Posterior cingulate gyrus (tissue), 11 donors: ENCODE results near the gene TEP1.
"Not testable (repeated sequence)": the region's sequence is repeated elsewhere in the genome, so short reads cannot be mapped to it uniquely, and the experiment has no call there.

Experiments used
- DNase-seq, 10 donors: peaks; one replicate each; pipeline versions ENCODE4 v3.0.0 to v3.0.0-alpha.2; 2020 to 2021; ENCODE audit warnings: mixed read lengths in 3 of 10
- intact Hi-C: fragments of 100-400 bp; cut with DNase I; formaldehyde crosslinking; loops from one replicate; pipeline ENCODE4 v1.15.1; 2023

TEP1 gene

GRCh38 chr14:20412876-20413743 is at the start of gene TEP1:
Gene TEP1, minus strand, starts transcription at chr14:20413501. Its CDS starts 5,062 bp downstream, at chr14:20408439.
- peak; percentile 63 to 96 (median 80) for DNase-seq
- intact Hi-C loops: loop anchor here (2.0 to 5.0 kb wide), 3 partner anchors 42 to 196 kb away; partner anchors contain the start of genes APEX1, OSGEP and PARP2

DNA sequence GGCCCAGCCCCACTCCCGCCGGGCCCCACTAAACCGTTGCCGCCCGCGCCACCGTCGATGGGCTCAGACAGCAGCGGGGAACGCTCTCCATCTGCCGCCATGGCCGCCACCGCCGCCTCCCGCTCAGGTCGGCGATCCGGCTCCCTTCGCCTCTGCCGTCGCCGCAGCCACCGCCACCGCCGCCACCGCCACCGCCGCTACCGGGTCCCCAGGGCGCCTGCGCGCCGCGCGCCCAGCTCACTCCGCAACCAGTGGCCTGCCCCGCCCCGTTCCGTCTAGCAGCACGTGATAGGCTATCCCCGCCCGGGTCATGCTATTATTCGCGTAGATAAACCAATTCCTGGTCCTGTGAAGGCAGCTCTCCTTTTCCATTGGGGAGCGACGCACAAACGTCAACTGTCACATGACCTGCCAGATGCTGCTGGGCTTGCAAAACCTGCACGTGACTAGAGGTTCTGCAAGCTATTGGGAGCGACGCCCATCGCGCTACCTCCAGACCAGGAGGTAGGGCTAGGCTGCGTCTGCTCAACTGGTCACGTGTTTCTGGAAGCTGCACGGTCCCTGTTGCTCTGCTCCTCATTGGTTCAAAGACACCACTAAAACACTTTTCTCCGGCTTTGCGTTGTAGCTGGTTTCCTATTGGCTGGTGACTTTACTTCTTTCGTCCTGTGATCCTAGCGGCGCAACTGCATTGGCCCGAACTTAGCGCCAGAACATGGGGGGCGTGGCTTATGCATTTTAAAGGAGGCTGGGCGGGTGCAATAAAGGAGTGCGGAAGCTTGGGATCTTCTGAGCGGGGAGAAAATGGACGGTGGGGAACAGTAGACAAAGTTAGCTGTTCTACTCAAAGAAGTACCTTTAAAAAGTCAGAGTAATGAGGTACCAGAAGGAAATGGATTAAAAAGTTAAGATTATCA is 48.2 kb upstream of the TEP1 start, which contains the start of gene PIP4P1:
TSS of gene PIP4P1 (minus strand) at position 210 of the 917 bp plus-strand sequence. CDS start at position 101, 109 bp downstream.
- DNase-seq: peak; percentile 98 to 100 (median 99)
- intact Hi-C loops: loop anchor here (5.0 kb wide), 2 partner anchors 146 to 221 kb away; partner anchors contain the start of gene RNASE4

- no peak for DNase-seq
- intact Hi-C loops: loop anchor here (5.0 kb wide), 2 partner anchors 147 to 222 kb away; partner anchors contain the start of gene RNASE4
These were observed 47.3 kb upstream of the TEP1 start for GRCh38 chr14:20460458-20461224.

- intact Hi-C loops: loop anchor here (5.0 kb wide), 1 partner anchor 116 kb away; the partner anchor contains the start of gene PARP2
- DNase-seq: no peak
These were observed 44.9 kb upstream of the TEP1 start for GRCh38 chr14:20458031-20458789.

- intact Hi-C loops: loop anchor here (5.0 kb wide), 1 partner anchor 115 kb away; the partner anchor contains the start of gene PARP2
- no peak for DNase-seq
These were observed 43.7 kb upstream of the TEP1 start for GRCh38 chr14:20456971-20457370.

DNA sequence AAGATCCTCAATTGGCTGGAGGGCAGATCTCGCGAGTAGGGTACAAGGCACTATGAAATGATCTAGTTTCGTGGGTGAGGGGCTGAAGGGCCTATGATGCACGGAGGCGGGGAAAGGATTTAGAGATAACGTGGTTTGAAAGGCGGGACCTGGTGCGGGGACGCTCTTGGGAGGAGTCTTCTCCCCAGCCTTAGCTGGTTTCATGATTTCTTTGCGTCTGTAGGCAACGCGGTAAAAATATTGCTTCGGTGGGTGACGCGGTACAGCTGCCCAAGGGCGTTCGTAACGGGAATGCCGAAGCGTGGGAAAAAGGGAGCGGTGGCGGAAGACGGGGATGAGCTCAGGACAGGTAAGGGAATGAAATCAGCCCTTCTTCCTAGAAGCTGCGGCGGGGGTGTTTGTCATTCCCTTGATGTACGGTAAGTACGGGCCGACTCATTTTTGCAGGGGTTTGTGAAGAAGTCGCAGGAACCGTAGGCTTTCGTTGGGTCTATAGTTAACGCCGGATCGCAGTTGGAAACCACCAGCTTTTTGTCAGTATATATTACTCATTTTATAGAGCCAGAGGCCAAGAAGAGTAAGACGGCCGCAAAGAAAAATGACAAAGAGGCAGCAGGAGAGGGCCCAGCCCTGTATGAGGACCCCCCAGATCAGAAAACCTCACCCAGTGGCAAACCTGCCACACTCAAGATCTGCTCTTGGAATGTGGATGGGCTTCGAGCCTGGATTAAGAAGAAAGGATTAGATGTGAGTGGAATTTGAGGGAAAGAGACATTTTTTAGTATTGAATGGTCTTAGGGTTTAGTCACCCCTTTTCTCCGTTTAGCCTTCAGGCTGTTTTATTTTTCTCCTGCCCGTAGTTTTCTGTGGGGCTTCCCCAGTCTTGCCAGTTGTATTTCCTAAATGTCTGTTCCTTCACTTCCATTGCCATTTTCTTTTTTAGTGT is 42.3 kb upstream of the TEP1 start:
- intact Hi-C loops: loop anchor here (2.0 to 5.0 kb wide), 2 partner anchors 43 to 113 kb away; partner anchors contain the start of genes PARP2 and TEP1
- peak in 1 of 10 donors; percentile 83 for DNase-seq

GRCh38 chr14:20454516-20455354 is 41.4 kb upstream of the TEP1 start, which contains the start of the genes APEX1 and OSGEP:
Gene APEX1, plus strand, starts transcription at chr14:20455226. Its CDS starts 420 bp downstream, at chr14:20455646.
Gene OSGEP, minus strand, starts transcription at chr14:20454812. Its CDS starts 129 bp downstream, at chr14:20454683.
- peak; percentile 97 to 100 (median 99) for DNase-seq
- intact Hi-C loops: loop anchor here (2.0 to 5.0 kb wide), 2 partner anchors 42 to 112 kb away; partner anchors contain the start of genes PARP2 and TEP1

GRCh38 chr14:20452831-20453230 is 39.5 kb upstream of the TEP1 start:
- not testable (repeated sequence) for DNase-seq

GRCh38 chr14:20446889-20447288 is 33.6 kb upstream of the TEP1 start:
- intact Hi-C loops: no loop called here
- no peak for DNase-seq

More at GRCh38 chr14:20452831-20453230, 39.5 kb upstream of the TEP1 start:
- intact Hi-C loops: not testable (repeated sequence)

- DNase-seq, intact Hi-C loops: not testable (repeated sequence)
These were observed 30.3 kb upstream of the TEP1 start for GRCh38 chr14:20443650-20444049.

GRCh38 chr14:20441461-20441860 is 28.2 kb upstream of the TEP1 start:
- DNase-seq: no peak
- intact Hi-C loops: no loop called here

GRCh38 chr14:20440882-20441281 is 27.6 kb upstream of the TEP1 start:
- no peak for DNase-seq

GRCh38 chr14:20440465-20440864 is 27.2 kb upstream of the TEP1 start:
- DNase-seq: peak in 1 of 10 donors; percentile 51
- intact Hi-C loops: no loop called here

More at GRCh38 chr14:20440882-20441281, 27.6 kb upstream of the TEP1 start:
- intact Hi-C loops: no loop called here

DNA sequence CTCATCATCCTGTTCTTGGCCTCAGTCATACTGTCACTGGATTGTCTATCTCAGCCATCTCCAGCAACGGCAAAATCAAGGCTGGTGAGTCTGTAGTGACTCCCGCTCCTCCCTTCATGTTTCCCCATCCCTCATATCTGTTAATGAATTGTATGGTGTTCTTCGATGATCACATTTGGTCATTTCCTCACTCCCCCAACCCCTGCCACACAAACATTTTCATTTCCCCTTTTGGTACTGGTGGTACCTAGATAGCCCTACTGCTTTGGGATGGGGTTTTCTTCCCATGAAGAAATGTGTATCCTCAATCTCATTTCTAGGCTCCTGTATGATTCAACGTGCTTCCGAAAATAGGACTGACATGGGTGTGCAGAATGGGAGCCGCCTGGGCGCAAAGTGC is 25.4 kb upstream of the TEP1 start:
- no peak for DNase-seq
- intact Hi-C loops: no loop called here

GRCh38 chr14:20436363-20436755 is 23.1 kb upstream of the TEP1 start:
- no peak for DNase-seq

GRCh38 chr14:20435582-20436362 is 22.5 kb upstream of the TEP1 start, which contains the start of gene KLHL33:
Gene KLHL33, minus strand, starts transcription at chr14:20436166. Its CDS starts 355 bp downstream, at chr14:20435811.
- intact Hi-C loops: no loop called here
- DNase-seq: no peak

More at GRCh38 chr14:20436363-20436755, 23.1 kb upstream of the TEP1 start:
- intact Hi-C loops: no loop called here
